ENCODE measurements around the gene NFIX.

Gene NFIX

GRCh38 chr19:13118424-13119193, 123.3 kb downstream of the NFIX start:
- TF ChIP-seq CTCF (IDR thresholded peaks at IDR 0.05; ENCODE audit: borderline replicate concordance, control extremely low read depth, extremely low read depth, insufficient read depth, missing control alignments), result no peak
- in situ Hi-C loops (cut with MboI; ENCODE audit: low sequenced_read_pairs, unreplicated experiment), result no loop called here
- DNase-seq (ENCODE audit: low spot score), result peak; percentile 82

DNA sequence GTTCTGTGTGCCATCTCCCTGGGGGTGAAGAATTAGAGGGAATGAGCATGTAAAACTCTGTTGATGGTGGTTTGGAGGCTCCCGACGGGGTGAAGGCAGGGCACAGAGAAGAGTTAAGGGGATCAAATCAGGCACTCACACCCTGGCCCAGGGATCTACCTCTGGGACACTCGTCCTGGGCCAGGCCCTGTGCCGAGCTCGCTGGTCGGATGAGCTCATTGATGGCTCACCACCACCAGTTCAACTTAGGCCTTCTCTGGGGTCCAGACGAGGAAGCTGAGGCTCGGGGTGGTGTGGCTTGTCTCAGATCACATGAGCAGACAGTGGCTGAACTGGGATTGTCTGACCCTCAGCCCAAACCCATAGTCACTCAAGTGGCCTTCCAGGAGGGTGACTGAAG, 124.4 kb downstream of the NFIX start:
- in situ Hi-C loops (cut with MboI; ENCODE audit: low sequenced_read_pairs, unreplicated experiment), result no loop called here
- no peak for DNase-seq (ENCODE audit: low spot score)
- TF ChIP-seq CTCF (IDR thresholded peaks at IDR 0.05; ENCODE audit: borderline replicate concordance, control extremely low read depth, extremely low read depth, insufficient read depth, missing control alignments), result no peak

GRCh38 chr19:13120031-13120430, 124.8 kb downstream of the NFIX start:
- in situ Hi-C loops (cut with MboI; ENCODE audit: low sequenced_read_pairs, unreplicated experiment), result no loop called here
- no peak for TF ChIP-seq CTCF (IDR thresholded peaks at IDR 0.05; ENCODE audit: borderline replicate concordance, control extremely low read depth, extremely low read depth, insufficient read depth, missing control alignments)
- DNase-seq (ENCODE audit: low spot score), result no peak

DNA sequence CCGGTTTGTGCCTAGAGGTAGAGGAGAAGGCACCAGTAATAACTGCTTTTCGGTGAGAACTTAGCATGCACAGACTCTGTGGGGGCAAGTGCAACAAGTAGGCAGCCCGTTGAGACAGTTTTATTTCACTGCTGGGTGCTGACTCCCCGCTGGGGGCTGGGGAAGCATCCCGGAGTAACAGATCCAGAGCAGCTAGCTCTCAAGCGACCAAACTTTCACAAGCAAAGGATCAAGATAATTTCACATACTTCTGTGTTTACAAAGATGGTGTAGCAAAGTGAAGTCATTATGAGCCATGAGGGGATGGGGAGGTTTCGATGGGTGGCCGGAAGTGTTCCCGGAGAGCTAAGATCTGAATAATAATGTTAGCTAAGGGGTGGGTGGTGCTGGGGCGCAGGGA, 125.5 kb downstream of the NFIX start:
- no peak for TF ChIP-seq CTCF (IDR thresholded peaks at IDR 0.05; ENCODE audit: borderline replicate concordance, control extremely low read depth, extremely low read depth, insufficient read depth, missing control alignments)
- in situ Hi-C loops (cut with MboI; ENCODE audit: low sequenced_read_pairs, unreplicated experiment), result no loop called here
- no peak for DNase-seq (ENCODE audit: low spot score)

- TF ChIP-seq CTCF (IDR thresholded peaks at IDR 0.05; ENCODE audit: borderline replicate concordance, control extremely low read depth, extremely low read depth, insufficient read depth, missing control alignments), result no peak
- in situ Hi-C loops (cut with MboI; ENCODE audit: low sequenced_read_pairs, unreplicated experiment), result no loop called here
- DNase-seq (ENCODE audit: low spot score), result no peak
Observed at GRCh38 chr19:13121551-13122274, 126.4 kb downstream of the NFIX start.

- no peak for TF ChIP-seq CTCF (IDR thresholded peaks at IDR 0.05; ENCODE audit: borderline replicate concordance, control extremely low read depth, extremely low read depth, insufficient read depth, missing control alignments)
- in situ Hi-C loops (cut with MboI; ENCODE audit: low sequenced_read_pairs, unreplicated experiment), result no loop called here
- DNase-seq (ENCODE audit: low spot score), result no peak
Observed at GRCh38 chr19:13122275-13122878, 127.1 kb downstream of the NFIX start.
